GM23338 (cell line): ENCODE results near the gene KCTD13. TPM values are rescaled to one million over a fixed set of nuclear protein-coding genes. Genes with fewer than 3 reads are reported as not detected.

Source experiments
- ATAC-seq: fragments of 200-7000 bp; cut with Tn5 transposase; 3 replicates; pipeline ENCODE4 v1.9.1; 2020
- DNase-seq: peaks from one replicate; pipeline ENCODE4 v3.0.0-alpha.2; 2015; ENCODE audit warnings: low spot score
- H2AFZ ChIP-seq: fragments of 200-600 bp; sonication (generic); 2 replicates; pipeline ENCODE4 v1.8.0; 2016; ENCODE audit warnings: antibody characterized with exemption, mild to moderate bottlenecking, moderate library complexity
- H3F3A ChIP-seq: fragments of 200-600 bp; sonication (generic); replicated peaks from 2 replicates; pipeline ENCODE4 v1.8.0; 2017; ENCODE audit warnings: antibody characterized with exemption, mixed run types, low read depth
- H3K27ac ChIP-seq: fragments of 200-600 bp; sonication (generic); 2 replicates; pipeline ENCODE4 v1.6.1; 2016; ENCODE audit warnings: low read depth
- H3K27me3 ChIP-seq: fragments of 200-600 bp; sonication (generic); 2 replicates; pipeline ENCODE4 v1.8.0; 2016; ENCODE audit warnings: mild to moderate bottlenecking, mixed run types, moderate library complexity; ENCODE audit not compliant: insufficient read depth
- H3K36me3 ChIP-seq: fragments of 200-600 bp; sonication (generic); 2 replicates; pipeline ENCODE4 v1.8.0; 2016; ENCODE audit warnings: mild to moderate bottlenecking; ENCODE audit not compliant: insufficient read depth
- H3K4me1 ChIP-seq: fragments of 200-600 bp; sonication (generic); 2 replicates; pipeline ENCODE4 v1.8.0; 2016; ENCODE audit warnings: mild to moderate bottlenecking, moderate library complexity; ENCODE audit not compliant: insufficient read depth
- H3K4me2 ChIP-seq: fragments of 200-600 bp; sonication (generic); 2 replicates; pipeline ENCODE4 v1.7.1; 2017; ENCODE audit warnings: mixed run types
- H3K4me3 ChIP-seq: fragments of 200-600 bp; sonication (generic); 2 replicates; pipeline ENCODE4 v1.6.1; 2016; ENCODE audit warnings: mixed run types
- H3K79me2 ChIP-seq: fragments of 200-600 bp; sonication (generic); replicated peaks from 2 replicates; pipeline ENCODE4 v1.8.0; 2017; ENCODE audit warnings: mild to moderate bottlenecking; ENCODE audit not compliant: insufficient read depth
- H3K9me2 ChIP-seq: fragments of 200-600 bp; sonication (generic); 2 replicates; pipeline ENCODE4 v1.8.0; 2017; ENCODE audit not compliant: insufficient read depth
- H4K20me1 ChIP-seq: fragments of 200-600 bp; sonication (generic); replicated peaks from 2 replicates; pipeline ENCODE4 v1.8.0; 2017; ENCODE audit warnings: mild to moderate bottlenecking; ENCODE audit not compliant: insufficient read depth
- H3K27ac Mint-ChIP-seq: 2 replicates; pipeline ENCODE4 v1.8.0; 2020; ENCODE audit warnings: inconsistent platforms, mild to moderate bottlenecking, moderate library complexity, mixed read lengths
- H3K27me3 Mint-ChIP-seq: 3 replicates; pipeline ENCODE4 v1.8.0; 2022; ENCODE audit warnings: low read depth, mild to moderate bottlenecking, moderate library complexity, mixed read lengths, inconsistent platforms; ENCODE audit not compliant: insufficient read depth, poor library complexity
- H3K36me3 Mint-ChIP-seq: 3 replicates; pipeline ENCODE4 v1.8.0; 2021; ENCODE audit warnings: low read depth, mild to moderate bottlenecking, inconsistent platforms, moderate library complexity, mixed read lengths
- H3K4me1 Mint-ChIP-seq: 3 replicates; pipeline ENCODE4 v1.8.0; 2020; ENCODE audit warnings: mild to moderate bottlenecking, inconsistent platforms, mixed read lengths
- H3K4me3 Mint-ChIP-seq: 3 replicates; pipeline ENCODE4 v1.8.0; 2021; ENCODE audit warnings: moderate library complexity, mild to moderate bottlenecking, inconsistent platforms, mixed read lengths
- H3K9me3 Mint-ChIP-seq: 3 replicates; pipeline ENCODE4 v1.8.0; 2020; ENCODE audit warnings: moderate library complexity, mild to moderate bottlenecking, inconsistent platforms, mixed read lengths
- CREB1 ChIP-seq: fragments of 250-450 bp; sonication (Bioruptor Pico); IDR thresholded peaks from 2 replicates; pipeline ENCODE4 v1.5.0; 2020; ENCODE audit warnings: low read depth, mild to moderate bottlenecking, moderate library complexity
- CTCF ChIP-seq, 2 experiments: fragments of 200-600 bp in 1 of 2; sonication (generic) in 1 of 2; conservative IDR thresholded peaks; 2 replicates each; pipeline versions ENCODE4 v1.5.1 to v1.6.1; 2016 to 2017; ENCODE audit warnings: antibody characterized with exemption in 2 of 2, low read depth in 2 of 2, mild to moderate bottlenecking in 2 of 2, moderate library complexity in 1 of 2
- ETS1 ChIP-seq: IDR thresholded peaks from 2 replicates; pipeline ENCODE4 v1.6.1; 2016; ENCODE audit warnings: antibody characterized with exemption
- JUNB ChIP-seq: IDR thresholded peaks from one replicate; pipeline ENCODE4 v1.6.1; 2016; ENCODE audit warnings: antibody characterized with exemption; ENCODE audit not compliant: unreplicated experiment
- ZNF114 ChIP-seq: fragments of 250-450 bp; sonication (Bioruptor Pico); IDR thresholded peaks from 2 replicates; pipeline ENCODE4 v1.5.0; 2020; ENCODE audit warnings: mild to moderate bottlenecking, moderate library complexity
- ZNF331 ChIP-seq: fragments of 250-450 bp; sonication (Bioruptor Pico); IDR thresholded peaks from 2 replicates; pipeline ENCODE4 v1.5.0; 2020; ENCODE audit warnings: low read depth, mild to moderate bottlenecking, moderate library complexity
- ZNF462 ChIP-seq: fragments of 250-450 bp; sonication (Bioruptor Pico); IDR thresholded peaks from 2 replicates; pipeline ENCODE4 v1.5.0; 2020; ENCODE audit warnings: mild to moderate bottlenecking, moderate library complexity
- polyA plus RNA-seq: library from polyadenylated mRNA; unstranded; fragments of >200 nt; fragmentation: Nextera tagmentation; extraction: Ambion mirVana; gene quantifications from 2 replicates; pipeline ENCODE4 v1.2.1, GENCODE V29; 2016
- total RNA-seq: library from RNA; depleted of rRNA; stranded (reverse); fragments of >200 nt; shearing (Covaris generic); gene quantifications from 2 replicates; pipeline ENCODE4 v1.2.3, GENCODE V29; 2014

KCTD13 gene
- total and polyA plus RNA-seq, 2 experiments from 2014 or later, result 10.1 to 12.2 TPM

GRCh38 chr16:29958756-29959155 lies 32.7 kb upstream of the KCTD13 start (continued):
- TF ChIP-seq ZNF462 (CRISPR knock-in tag), result no peak

- no peaks in the 10 kb centered on the region for H3K36me3 ChIP-seq
- no peaks in the 10 kb centered on the region for H4K20me1 ChIP-seq
- DNase-seq (peak; percentile 52), ATAC-seq (peak; percentile 91)
- Mint-ChIP-seq H3K36me3 (no peaks in the 10 kb centered on the region), H3K4me1 (peaks cover 8% of the 10 kb centered on the region; the same call in 2 of the 3 replicates), H3K27me3 (peaks cover 7% of the 10 kb centered on the region), H3K4me3 (no peak overlapping the region), H3K9me3 (peaks cover 3% of the 10 kb centered on the region; the same call in 2 of the 3 replicates), H3K27ac (no peak overlapping the region)
- no peak overlapping the region for H3K27ac ChIP-seq
- H3K4me1 ChIP-seq, result 0 out of 2 replicates have a peak, but pooled peaks cover 4% of the 10 kb centered on the region
- peak overlapping the region; percentile 94 for H2AFZ ChIP-seq
- TF ChIP-seq ZNF331 (CRISPR knock-in tag) (no peak), JUNB (no peak), ETS1 (no peak), CTCF (conservative IDR thresholded peaks at IDR 0.05; ENCODE audit: low read depth in 2 of 2) (peak; percentile 31 to 47; a peak in 3 of 4 replicates), CREB1 (CRISPR knock-in tag) (no peak), ZNF114 (no peak)
- no peaks in the 10 kb centered on the region for H3K27me3 ChIP-seq
- no peaks in the 10 kb centered on the region for H3F3A ChIP-seq
- no peaks in the 10 kb centered on the region for H3K79me2 ChIP-seq
- H3K9me2 ChIP-seq, result no peaks in the 10 kb centered on the region
- H3K4me2 ChIP-seq, result no peak overlapping the region
- H3K4me3 ChIP-seq, result no peak overlapping the region
Observed at GRCh38 chr16:29951625-29952365, 25.8 kb upstream of the KCTD13 start.
